HepG2 (cell line): ENCODE measurements around the gene C4orf54. TPM values are rescaled to one million over a fixed set of nuclear protein-coding genes. Genes with fewer than 3 reads are reported as not detected.

ENCODE experiments used
- ATAC-seq: fragments of 200-7000 bp; cut with Tn5 transposase; 3 replicates; pipeline ENCODE4 v1.9.1; 2020; ENCODE audit warnings: mild to moderate bottlenecking, moderate library complexity
- BruUV-seq: library from RNA; stranded (reverse); fragments of 400-500 nt; replicated peaks from 2 replicates; lab custom pipeline; 2021; lab: Mats Ljungman, UMichigan
- CTCF ChIA-PET: fragments of 300-600 bp; formaldehyde crosslinking; extraction: SDS; loops from one replicate; lab custom pipeline; 2021; ENCODE audit warnings: low total read pairs, inconsistent platforms, low intra/inter-chr PET ratio; lab: Yijun Ruan, JAX
- POLR2A ChIA-PET: fragments of 350-600 bp; sonication (Branson Sonifier 250); formaldehyde crosslinking; loops from one replicate; lab custom pipeline; 2020; ENCODE audit warnings: antibody characterized with exemption, inconsistent platforms; lab: Yijun Ruan, JAX
- DNase-seq: peaks from one replicate; pipeline ENCODE4 v3.0.0-alpha.2; 2015; ENCODE audit warnings: low spot score
- FAIRE-seq: peaks from 3 replicates; lab custom pipeline; 2011; peaks lifted over from hg19 to GRCh38; lab: Jason Lieb, UNC
- H2AFZ ChIP-seq: one replicate; pipeline ENCODE4 v1.6.1; 2011; ENCODE audit warnings: low read length, inconsistent platforms
- H3K27ac ChIP-seq: fragments of 300-600 bp; 3 replicates; pipeline ENCODE4 v1.8.0; 2011; ENCODE audit warnings: mixed run types, mild to moderate bottlenecking, mixed read lengths, low read length, inconsistent platforms; ENCODE audit not compliant: insufficient read depth; ENCODE audit errors: extremely low read length
- H3K27me3 ChIP-seq, 2 experiments: fragments of 200-600 bp in 1 of 2; 2 replicates in 1 of 2; 3 replicates in 1 of 2; pipeline versions ENCODE4 v1.6.0 to v1.8.0; 2011; ENCODE audit warnings: low read length in 2 of 2, mild to moderate bottlenecking in 2 of 2, moderate library complexity in 2 of 2, inconsistent platforms in 1 of 2; ENCODE audit not compliant: insufficient read depth in 2 of 2, control insufficient read depth in 1 of 2
- H3K36me3 ChIP-seq, 2 experiments: fragments of 200-600 bp in 1 of 2; replicated peaks in 1 of 2; 2 replicates in 1 of 2; 3 replicates in 1 of 2; pipeline versions ENCODE4 v1.5.1 to v1.8.0; 2011; ENCODE audit warnings: low read length in 2 of 2, inconsistent platforms in 1 of 2; ENCODE audit not compliant: insufficient read depth in 2 of 2, control insufficient read depth in 1 of 2
- H3K4me1 ChIP-seq: 2 replicates; pipeline ENCODE4 v1.5.1; 2012; ENCODE audit warnings: low read length, inconsistent platforms; ENCODE audit not compliant: insufficient read depth
- H3K4me2 ChIP-seq: 2 replicates; pipeline ENCODE4 v1.6.0; 2011; ENCODE audit warnings: low read depth, low read length, inconsistent platforms
- H3K4me3 ChIP-seq, 3 experiments: fragments of 200-600 bp in 1 of 3; sonication (generic), shearing (Covaris generic) in 1 of 3; replicated peaks in 1 of 3; 2 replicates each; pipeline ENCODE4 v1.5.1; 2011 to 2016; ENCODE audit warnings: low read length in 3 of 3, inconsistent platforms in 2 of 3, low read depth in 2 of 3, mild to moderate bottlenecking in 2 of 3, control low read depth in 1 of 3, mixed read lengths in 1 of 3; ENCODE audit not compliant: insufficient read depth in 1 of 3
- H3K79me2 ChIP-seq: one replicate; pipeline ENCODE4 v1.6.1; 2011; ENCODE audit warnings: low read length, inconsistent platforms; ENCODE audit not compliant: insufficient read depth
- H3K9ac ChIP-seq: 2 replicates; pipeline ENCODE4 v1.6.0; 2011; ENCODE audit warnings: mild to moderate bottlenecking, low read depth, low read length, inconsistent platforms; ENCODE audit not compliant: insufficient read depth
- H3K9me3 ChIP-seq: 2 replicates; pipeline ENCODE4 v1.5.1; 2012; ENCODE audit warnings: mild to moderate bottlenecking, low read length
- H4K20me1 ChIP-seq: 2 replicates; pipeline ENCODE4 v1.6.0; 2011; ENCODE audit warnings: inconsistent platforms, mild to moderate bottlenecking, low read length, moderate library complexity; ENCODE audit not compliant: insufficient read depth
- CREM ChIP-seq, 2 experiments: sonication (generic) in 1 of 2; formaldehyde crosslinking in 1 of 2; IDR thresholded peaks; 2 replicates each; pipeline versions ENCODE4 v1.4.0 to v1.6.1; 2016 to 2020; ENCODE audit warnings: antibody characterized with exemption in 1 of 2, mild to moderate bottlenecking in 1 of 2, missing genetic modification reagents in 1 of 2
- POLR2A ChIP-seq, 2 experiments: IDR thresholded peaks; 2 replicates each; pipeline ENCODE4 v1.6.1; 2011; ENCODE audit warnings: low read depth in 2 of 2, low read length in 2 of 2, mild to moderate bottlenecking in 1 of 2, moderate library complexity in 1 of 2; ENCODE audit not compliant: insufficient read depth in 1 of 2
- SMC3 ChIP-seq: IDR thresholded peaks from 2 replicates; pipeline ENCODE4 v1.6.1; 2011; ENCODE audit warnings: low read length, improper control_type of control experiment
- ZFP36L1 ChIP-seq: sonication (generic); formaldehyde crosslinking; IDR thresholded peaks from 2 replicates; pipeline ENCODE4 v1.8.0; 2022; ENCODE audit warnings: mild to moderate bottlenecking, missing genetic modification reagents, moderate library complexity
- ZNF138 ChIP-seq: sonication (generic); formaldehyde crosslinking; IDR thresholded peaks from 2 replicates; pipeline ENCODE4 v1.5.0; 2020; ENCODE audit warnings: mild to moderate bottlenecking, low read depth, missing genetic modification reagents
- ZNF761 ChIP-seq: sonication (generic); formaldehyde crosslinking; conservative IDR thresholded peaks from 2 replicates; pipeline ENCODE4 v1.4.0; 2020; ENCODE audit warnings: mild to moderate bottlenecking, missing genetic modification reagents
- in situ Hi-C: cut with HindIII; loops from 2 replicates; pipeline ENCODE4 v1.10.0; 2017; ENCODE audit warnings: low pct_unique_long_range_greater_than_20kb; ENCODE audit not compliant: extremely low pct_ligation_motif_present
- intact Hi-C: fragments of 100-400 bp; cut with micrococcal nuclease; formaldehyde crosslinking; loops from one replicate; pipeline ENCODE4 v1.10.0; 2022; ENCODE audit not compliant: unreplicated experiment
- polyA plus RNA-seq, 8 experiments: library from polyadenylated mRNA; depleted of rRNA in 3 of 8; stranded (reverse) in 7 of 8; unstranded in 1 of 8; fragments of >200 nt; fragmentation: Illumina TruSeq in 4 of 8; extraction: Trizol in 4 of 8; gene quantifications; 2 replicates each; pipeline versions ENCODE4 v1.2.1 to v1.2.3, GENCODE V29; 2011 to 2016; ENCODE audit warnings: low read depth in 4 of 8, missing spikeins in 1 of 8, mixed read lengths in 1 of 8; ENCODE audit not compliant: insufficient read depth in 1 of 8
- total RNA-seq, 5 experiments: library from RNA; depleted of rRNA; stranded (reverse); fragments of >200 nt; fragmentation: Illumina TruSeq; extraction: Trizol; gene quantifications; 2 replicates each; pipeline ENCODE4 v1.2.3, GENCODE V29; 2016; ENCODE audit warnings: low read depth in 1 of 5
- TF ChIP-seq, protein P1 (sequence below): sonication (generic); formaldehyde crosslinking; IDR thresholded peaks from 2 replicates; pipeline ENCODE4 v1.5.0; 2020; ENCODE audit warnings: mild to moderate bottlenecking, missing genetic modification reagents
- TF ChIP-seq, protein P2 (sequence below), 2 experiments: sonication (generic) in 1 of 2; formaldehyde crosslinking in 1 of 2; IDR thresholded peaks; 2 replicates each; pipeline versions ENCODE4 v1.5.1 to v1.6.1; 2011 to 2020; ENCODE audit warnings: borderline replicate concordance in 1 of 2, low read depth in 1 of 2, low read length in 1 of 2, mild to moderate bottlenecking in 1 of 2, missing genetic modification reagents in 1 of 2, moderate library complexity in 1 of 2

The C4orf54 gene
- total and polyA plus RNA-seq, 2 of the 13 experiments (the other 11 are each of a cell fraction or from before 2014, with no cell fraction given) = not detected

DNA sequence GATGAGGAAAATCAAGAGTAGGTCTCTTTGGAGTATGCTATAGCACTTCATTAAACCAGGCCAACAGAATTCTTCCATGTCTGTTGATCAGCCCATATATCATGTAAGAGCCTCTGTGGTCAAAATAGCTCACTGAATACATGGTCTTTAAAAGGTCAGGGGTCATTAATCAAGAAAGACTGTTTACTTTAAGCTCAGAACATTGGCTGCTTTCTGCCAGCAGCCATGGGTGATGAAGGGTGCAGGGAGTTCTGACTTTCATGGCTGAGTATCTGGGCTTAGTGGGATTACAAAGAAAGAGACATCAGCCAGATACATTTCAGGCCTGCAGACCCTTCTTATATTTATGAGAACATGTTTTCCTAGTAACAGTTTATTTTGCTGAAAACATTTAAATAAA lies 7.1 kb upstream of the C4orf54 start:
- POLR2A ChIA-PET = no interaction called here
- DNase-seq = no peak
- no peaks in the 10 kb centered on the region for H3K4me1 ChIP-seq
- TF ChIP-seq, protein P1, sequence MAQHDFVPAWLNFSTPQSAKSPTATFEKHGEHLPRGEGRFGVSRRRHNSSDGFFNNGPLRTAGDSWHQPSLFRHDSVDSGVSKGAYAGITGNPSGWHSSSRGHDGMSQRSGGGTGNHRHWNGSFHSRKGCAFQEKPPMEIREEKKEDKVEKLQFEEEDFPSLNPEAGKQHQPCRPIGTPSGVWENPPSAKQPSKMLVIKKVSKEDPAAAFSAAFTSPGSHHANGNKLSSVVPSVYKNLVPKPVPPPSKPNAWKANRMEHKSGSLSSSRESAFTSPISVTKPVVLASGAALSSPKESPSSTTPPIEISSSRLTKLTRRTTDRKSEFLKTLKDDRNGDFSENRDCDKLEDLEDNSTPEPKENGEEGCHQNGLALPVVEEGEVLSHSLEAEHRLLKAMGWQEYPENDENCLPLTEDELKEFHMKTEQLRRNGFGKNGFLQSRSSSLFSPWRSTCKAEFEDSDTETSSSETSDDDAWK (CRISPR knock-in tag) = no peak
- TF ChIP-seq, protein P2, sequence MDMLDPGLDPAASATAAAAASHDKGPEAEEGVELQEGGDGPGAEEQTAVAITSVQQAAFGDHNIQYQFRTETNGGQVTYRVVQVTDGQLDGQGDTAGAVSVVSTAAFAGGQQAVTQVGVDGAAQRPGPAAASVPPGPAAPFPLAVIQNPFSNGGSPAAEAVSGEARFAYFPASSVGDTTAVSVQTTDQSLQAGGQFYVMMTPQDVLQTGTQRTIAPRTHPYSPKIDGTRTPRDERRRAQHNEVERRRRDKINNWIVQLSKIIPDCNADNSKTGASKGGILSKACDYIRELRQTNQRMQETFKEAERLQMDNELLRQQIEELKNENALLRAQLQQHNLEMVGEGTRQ (IDR thresholded peaks at IDR 0.05; ENCODE audit: low read depth, low read length) = no peak
- TF ChIP-seq, protein P2 (CRISPR knock-in tag; IDR thresholded peaks at IDR 0.05; ENCODE audit: borderline replicate concordance) = no peak
- TF ChIP-seq ZNF761 (CRISPR knock-in tag) = no peak
- no peak for TF ChIP-seq POLR2A (IDR thresholded peaks at IDR 0.05; ENCODE audit: insufficient read depth in 1 of 2, low read depth in 2 of 2, low read length in 2 of 2)
- TF ChIP-seq ZNF138 (CRISPR knock-in tag) = no peak
- no peak for TF ChIP-seq CREM (IDR thresholded peaks at IDR 0.05)
- TF ChIP-seq CREM (CRISPR knock-in tag; IDR thresholded peaks at IDR 0.05) = no peak
- no peak for TF ChIP-seq ZFP36L1 (CRISPR knock-in tag)
- no peak for TF ChIP-seq SMC3
- TF ChIP-seq, all 625 proteins: peak for 0
- CTCF ChIA-PET = no interaction called here
- Histone ChIP-seq H3K27ac (no peak overlapping the region), H3K9me3 (no peaks in the 10 kb centered on the region), H3K79me2 (no peaks in the 10 kb centered on the region), H3K27me3 (no peaks in the 10 kb centered on the region), H2AFZ (no peak overlapping the region), H4K20me1 (no peaks in the 10 kb centered on the region), H3K4me3 (no peak overlapping the region), H3K9ac (no peak overlapping the region), H3K4me2 (no peak overlapping the region), H3K36me3 (no peaks in the 10 kb centered on the region)
- BruUV-seq = no TSS peak
- in situ Hi-C loops (no loop called here), intact Hi-C loops (no loop called here)
- no peak for FAIRE-seq
- no peak for ATAC-seq
